GM12874 (cell line): ENCODE measurements around the gene DISP3.

Experiments used
- TF ChIP-seq, protein P1 (sequence below): IDR thresholded peaks from 2 replicates; pipeline ENCODE4 v1.5.1; 2011; ENCODE audit warnings: low read depth, mild to moderate bottlenecking, control low read depth, low read length, moderate library complexity; ENCODE audit not compliant: insufficient read depth

The DISP3 gene

DNA sequence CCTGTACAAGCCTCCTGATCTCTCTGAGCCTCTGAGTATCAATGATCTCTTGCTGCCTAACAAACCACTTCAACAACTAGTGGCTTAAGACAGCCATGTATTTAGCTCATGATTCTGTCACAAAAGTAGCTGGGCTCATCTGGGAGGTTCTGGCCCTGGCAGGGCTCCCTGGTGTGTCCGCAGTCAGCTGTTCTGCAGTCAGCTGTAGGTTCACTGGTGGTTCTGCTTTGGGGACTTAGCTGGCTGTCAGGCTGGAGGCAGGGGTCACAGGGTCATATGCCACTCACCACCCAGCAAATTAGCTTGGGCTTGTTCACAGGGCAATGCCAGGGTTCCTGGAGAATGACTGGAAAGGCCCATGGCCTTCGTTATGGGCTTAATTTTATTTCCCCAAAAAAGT is 64.8 kb downstream of the DISP3 start:
- TF ChIP-seq, protein P1, sequence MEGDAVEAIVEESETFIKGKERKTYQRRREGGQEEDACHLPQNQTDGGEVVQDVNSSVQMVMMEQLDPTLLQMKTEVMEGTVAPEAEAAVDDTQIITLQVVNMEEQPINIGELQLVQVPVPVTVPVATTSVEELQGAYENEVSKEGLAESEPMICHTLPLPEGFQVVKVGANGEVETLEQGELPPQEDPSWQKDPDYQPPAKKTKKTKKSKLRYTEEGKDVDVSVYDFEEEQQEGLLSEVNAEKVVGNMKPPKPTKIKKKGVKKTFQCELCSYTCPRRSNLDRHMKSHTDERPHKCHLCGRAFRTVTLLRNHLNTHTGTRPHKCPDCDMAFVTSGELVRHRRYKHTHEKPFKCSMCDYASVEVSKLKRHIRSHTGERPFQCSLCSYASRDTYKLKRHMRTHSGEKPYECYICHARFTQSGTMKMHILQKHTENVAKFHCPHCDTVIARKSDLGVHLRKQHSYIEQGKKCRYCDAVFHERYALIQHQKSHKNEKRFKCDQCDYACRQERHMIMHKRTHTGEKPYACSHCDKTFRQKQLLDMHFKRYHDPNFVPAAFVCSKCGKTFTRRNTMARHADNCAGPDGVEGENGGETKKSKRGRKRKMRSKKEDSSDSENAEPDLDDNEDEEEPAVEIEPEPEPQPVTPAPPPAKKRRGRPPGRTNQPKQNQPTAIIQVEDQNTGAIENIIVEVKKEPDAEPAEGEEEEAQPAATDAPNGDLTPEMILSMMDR: no peak

DNA sequence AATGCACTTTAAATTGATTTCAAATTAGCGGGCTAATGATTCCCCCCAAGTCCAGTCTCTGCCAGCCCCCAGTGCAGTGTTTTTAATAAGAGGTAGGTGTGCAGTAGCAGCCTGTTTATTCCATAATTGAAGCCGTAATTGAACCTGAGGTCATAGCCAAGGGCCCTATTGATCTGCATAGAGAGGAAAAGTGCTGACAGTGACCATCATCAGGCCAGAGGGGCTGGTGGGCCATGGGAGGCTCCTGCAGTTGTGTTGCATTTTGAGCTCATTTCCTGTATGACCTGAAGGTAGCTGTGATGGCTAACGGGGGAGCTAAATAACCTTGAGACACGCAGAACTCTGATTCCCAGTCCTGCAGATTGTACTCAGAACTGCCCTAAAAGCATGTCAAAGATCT is 67.5 kb downstream of the DISP3 start:
- TF ChIP-seq, protein P1: no peak

GRCh38 chr1:11550664-11551283 is 71.8 kb downstream of the DISP3 start:
- TF ChIP-seq, protein P1: no peak

DNA sequence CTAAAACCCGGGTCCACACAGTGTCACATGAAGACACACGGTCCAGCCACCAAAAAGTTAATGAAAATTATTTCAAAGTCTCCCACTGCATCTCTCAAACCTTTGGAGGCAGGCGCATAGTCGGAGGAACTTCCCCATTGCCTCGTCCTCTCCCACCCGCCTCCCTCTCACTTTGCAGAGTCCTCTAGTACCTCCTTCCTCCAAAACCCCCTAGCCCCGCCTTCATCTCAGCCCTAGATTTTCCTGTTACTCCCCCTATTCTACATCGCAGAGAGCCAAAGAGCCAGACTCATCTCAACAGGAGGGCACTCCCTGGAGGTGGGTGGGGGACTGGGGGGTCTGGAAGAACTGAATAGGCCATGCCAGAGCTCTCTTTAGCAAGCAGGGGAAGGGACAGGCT is 79.3 kb downstream of the DISP3 start:
- TF ChIP-seq, protein P1: no peak

- TF ChIP-seq, protein P1: no peak
These were observed 80.1 kb downstream of the DISP3 start for GRCh38 chr1:11558871-11559590.

DNA sequence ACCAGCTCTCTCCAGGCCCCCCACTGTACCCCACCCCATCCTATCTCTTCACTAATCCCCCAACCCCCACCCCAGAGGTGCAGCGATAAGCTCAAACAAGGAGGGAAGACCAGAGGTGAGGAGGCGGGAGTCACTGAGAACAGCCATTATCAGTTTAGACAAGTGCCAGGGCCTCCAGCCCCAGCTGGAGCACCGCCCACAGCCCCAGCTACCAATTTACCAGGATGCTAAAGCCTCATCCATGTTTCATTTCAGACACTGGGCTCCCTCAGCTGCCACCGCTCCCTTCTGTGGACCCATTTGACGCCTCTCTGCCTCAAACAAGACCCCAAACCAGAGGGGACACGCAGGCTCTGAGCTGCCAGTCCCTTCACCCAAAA is 80.6 kb downstream of the DISP3 start:
- TF ChIP-seq, protein P1: no peak

DNA sequence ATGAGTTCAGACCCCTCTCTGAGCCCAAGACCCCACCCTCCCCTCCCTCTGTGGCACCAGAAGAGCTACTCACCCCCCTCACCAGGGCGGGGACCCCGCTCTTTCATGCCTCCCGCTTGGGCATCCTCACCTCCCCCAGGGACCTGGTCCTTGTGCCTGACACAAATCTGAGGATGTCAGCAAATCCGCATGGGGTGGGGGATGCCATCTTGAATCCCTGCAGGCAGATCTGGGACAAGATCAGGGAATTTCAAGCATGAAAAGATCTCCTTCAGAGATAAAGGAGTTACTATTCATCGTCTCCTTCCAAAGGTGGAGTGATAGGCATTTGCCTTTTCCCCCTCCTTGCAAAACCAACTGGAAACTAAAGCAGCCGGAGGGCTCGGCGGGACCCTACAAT is 81.1 kb downstream of the DISP3 start:
- TF ChIP-seq, protein P1: no peak
